Activated naive CD8-positive, alpha-beta T cell treated with anti-CD3 and anti-CD28 coated beads, Interleukin-2, amount 50 U/mL, for 16 hours (primary cell): ENCODE measurements around the gene IGFALS.
"Not testable (repeated sequence)": the region's sequence is repeated elsewhere in the genome, so short reads cannot be mapped to it uniquely, and the experiment has no call there.

Experiments
- DNase-seq: peaks from one replicate; pipeline ENCODE4 v3.0.0-alpha.2; 2020; ENCODE audit warnings: low read depth, low spot score

Gene IGFALS

DNA sequence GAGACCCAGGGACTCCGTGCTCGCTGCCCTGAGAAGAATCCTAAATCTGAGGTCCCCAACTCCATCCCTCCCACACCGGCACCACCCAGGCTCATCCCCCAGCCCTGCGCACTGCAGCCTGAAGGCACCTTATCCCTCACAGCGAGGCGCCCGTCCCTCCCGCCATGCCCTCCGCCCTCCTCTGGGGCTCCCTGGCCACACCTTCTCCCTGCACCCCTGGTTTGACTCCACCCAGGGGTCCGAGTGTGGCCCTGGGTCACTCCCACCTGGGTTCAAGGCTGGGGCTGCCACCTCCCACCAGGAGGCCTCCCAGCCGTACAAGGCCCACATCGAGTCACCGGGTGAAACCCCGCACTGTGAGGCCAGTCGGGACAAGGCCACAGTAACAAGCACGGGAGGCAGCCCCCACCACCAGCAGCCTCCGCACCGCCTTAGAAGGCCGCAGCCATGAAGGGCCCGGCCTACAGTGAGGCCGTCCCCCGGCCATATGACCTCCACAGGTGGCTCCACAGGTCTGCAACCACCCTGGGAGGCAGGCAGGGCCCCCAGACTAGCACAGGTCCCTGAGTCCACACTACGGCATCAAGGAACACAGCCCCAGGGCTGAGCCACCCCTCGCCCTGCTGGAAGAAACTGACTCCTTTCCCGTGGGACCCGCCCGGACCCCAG, 24.8 kb upstream of the IGFALS start:
- DNase-seq = no peak

DNA sequence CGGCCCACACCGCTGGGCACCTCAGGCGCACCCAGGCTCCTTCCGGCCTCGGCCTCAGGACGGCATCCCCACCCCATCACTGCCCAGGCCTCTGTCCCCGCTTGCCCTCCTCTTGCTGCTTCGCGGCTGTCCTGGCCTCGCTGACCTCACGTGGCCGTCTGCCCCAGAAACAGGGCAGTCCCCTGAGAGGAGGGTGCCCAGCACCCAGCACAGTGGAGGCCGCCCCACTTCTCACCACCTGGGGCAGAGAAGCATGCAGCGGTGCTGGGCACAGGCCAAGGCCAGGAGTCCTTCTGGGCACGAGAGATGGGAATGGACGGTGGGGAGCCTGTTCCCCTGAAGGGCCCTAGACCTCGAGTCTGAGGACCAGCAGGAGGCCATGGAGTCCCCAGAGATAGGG, 24.2 kb upstream of the IGFALS start:
- no peak for DNase-seq

DNA sequence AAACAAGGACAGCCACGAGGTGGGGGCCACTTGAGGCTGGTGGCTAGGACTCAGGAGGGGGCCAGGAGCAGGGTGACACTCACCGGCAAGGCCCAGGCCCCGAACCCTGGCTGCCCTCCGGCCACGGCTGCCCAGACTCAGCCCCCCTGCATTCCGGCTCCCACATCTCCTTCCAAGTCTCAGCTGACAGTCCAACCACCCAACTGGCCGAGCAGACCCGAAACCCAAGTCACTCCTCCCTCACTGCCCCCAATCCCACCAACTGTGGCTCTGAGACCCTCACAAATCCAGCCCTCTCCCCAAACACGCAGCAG, 23.7 kb upstream of the IGFALS start:
- DNase-seq = no peak

DNA sequence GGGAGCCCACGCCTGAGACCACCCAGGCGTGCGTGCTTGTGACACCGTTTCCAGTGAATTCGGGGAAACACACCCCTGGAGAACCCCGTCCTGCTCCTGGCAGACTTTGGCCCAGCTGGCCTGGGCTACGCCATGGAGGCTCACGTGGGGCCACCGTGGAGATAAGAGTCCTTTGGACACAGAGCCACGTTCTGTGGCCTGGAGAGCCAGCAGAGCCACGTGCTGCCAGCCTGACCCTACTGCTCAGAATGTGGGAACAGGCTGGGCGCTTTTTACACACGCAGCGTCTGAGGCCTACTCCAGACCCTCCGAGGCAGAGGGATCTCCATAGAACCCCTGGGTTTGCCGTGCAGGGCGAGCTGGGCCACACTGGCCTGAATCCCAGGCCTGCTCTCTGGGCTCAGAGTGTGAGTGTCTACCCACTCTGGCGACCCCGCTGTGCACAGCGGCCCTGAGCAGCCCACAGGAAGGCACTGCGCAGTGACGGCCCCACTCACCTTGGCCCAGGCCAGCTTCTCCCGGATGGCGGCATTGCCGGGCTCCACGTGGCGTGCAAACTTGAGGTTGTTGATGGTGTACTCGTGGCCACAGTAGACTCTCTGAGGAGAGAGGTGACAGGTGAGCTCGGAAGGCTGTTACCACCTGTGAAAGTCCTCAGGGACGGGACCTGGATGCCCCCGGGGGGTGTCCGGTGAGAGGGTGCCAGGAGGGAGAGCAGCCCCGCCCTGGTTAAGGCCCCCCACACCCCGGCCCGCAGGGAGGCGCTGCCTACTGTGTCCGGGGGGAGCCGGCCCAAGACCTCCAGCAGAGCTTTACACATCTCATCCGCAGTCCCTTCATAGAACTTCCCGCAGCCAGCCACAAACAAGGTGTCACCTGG, 23.1 kb upstream of the IGFALS start:
- DNase-seq = no peak

DNA sequence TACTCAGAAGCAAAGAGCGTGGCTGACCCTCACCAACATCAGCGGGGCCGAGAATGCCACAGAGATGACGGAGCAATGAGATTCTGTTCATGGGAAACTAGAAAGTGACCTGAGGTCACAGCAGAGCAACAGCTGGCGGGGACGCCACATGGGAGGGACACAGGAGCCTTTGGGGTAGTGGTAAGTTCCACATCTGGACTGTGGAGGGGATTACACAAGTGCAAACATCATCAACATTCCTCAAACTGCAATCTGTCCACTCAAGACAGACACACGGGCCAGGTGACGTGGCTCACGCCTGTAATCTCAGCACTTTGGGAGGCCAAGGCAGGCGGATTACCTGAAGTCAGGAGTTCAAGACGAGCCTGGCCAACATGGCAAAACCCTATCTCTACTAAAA, 22.0 kb upstream of the IGFALS start:
- DNase-seq = no peak

DNA sequence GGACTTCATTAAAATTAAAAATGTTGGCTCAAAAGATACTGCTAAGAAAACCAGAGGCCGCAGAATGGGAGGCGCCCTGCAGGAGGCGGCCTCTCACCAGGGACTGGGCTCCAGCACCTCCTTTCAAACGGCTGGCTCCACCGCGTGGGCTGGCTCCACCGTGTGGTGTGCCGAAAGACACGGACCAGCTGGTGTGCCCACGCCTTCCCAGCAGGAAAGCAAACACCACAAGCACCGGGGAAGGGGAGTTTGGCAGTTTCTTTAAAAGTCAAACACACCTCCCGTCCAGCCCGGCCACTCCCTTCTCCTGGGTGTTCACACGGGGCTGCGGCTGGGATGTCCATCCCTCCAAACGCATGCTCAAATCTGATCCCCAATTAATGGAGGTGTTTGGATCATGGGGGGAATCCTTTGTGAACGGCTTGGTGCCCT, 19.2 kb upstream of the IGFALS start:
- no peak for DNase-seq

DNA sequence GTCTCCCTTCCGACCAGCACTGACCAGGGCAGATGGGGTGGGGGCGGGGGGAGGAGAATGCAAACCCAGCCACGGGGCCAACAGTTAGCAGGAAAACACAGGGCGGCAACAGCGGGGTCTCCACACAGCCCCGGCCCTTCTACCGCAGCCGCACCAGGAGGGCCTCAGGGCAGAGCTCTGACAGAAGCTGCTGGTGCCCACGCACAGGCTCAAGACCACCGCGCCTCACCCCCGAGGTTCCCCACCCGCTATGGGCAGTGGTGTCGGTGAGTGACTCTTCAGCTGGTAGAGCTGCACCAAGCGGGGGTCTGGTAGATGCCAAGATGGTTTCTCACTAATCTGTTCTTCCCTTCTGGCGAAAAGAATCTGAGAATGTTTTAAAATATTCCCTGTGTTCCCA, 17.0 kb upstream of the IGFALS start:
- DNase-seq = no peak

DNA sequence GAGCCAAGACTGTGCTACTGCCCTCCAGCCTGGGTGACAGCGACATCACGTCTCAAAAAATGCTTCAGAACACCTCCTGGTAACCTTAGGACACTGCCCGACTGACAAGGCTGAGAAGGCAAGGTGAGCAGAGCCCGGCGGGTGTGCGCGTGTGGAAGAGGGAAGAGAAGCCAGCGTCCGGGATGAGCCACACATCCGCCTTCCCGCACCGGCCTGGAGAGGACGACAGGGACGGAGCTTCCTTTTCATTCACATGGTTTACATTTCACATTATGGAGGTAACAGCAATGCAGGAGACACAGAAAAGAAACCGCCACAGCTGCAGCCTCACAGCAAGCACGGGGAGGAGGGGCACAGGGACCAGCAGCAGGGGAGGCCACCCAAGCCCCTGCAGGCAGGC, 16.6 kb upstream of the IGFALS start:
- no peak for DNase-seq

DNA sequence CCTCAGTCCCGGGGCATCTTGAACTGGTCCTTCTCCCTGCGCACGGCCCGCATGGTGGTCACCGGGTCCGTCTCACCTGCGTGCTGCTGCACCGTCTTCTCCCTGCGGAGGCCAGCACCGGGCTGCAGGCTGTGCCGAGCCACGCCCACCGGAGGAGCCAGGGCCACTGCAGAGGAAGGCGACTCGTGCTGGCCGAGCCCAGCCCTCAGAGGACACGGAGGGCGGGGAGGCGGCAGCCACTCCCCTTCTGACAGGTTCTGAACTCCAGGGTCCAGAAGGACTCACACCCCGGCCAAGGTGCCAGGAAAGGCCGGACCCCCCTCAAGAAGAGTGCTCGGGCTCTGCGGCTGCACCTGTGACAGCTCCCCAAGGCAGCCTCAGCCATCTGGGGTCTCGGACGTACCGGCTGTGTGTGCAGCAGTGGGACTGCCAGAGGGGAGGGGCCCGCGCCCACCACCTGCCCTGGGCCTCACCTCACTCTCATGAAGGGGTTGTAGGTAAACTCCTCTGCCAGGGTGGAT, 15.8 kb upstream of the IGFALS start:
- no peak for DNase-seq

DNA sequence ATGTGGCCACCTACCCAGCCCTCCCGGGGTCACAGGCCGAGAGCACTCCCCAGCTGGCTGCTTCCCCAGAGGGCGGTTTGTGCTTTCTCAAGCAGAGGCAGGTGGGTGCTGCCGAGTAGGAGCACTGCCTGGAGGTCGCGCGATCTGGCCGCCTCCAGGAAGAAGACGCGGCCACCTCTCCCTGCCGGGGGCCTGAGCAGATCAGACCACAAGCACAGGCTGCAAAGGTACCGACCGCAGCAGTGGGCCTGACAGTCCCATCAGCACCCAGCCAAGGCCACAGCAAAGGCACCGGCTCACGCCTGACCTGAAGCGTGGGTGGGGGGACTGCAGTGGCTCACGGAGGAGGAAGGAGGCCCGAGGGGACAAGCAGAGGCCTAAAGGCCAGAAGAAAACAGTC, 15.2 kb upstream of the IGFALS start:
- no peak for DNase-seq

DNA sequence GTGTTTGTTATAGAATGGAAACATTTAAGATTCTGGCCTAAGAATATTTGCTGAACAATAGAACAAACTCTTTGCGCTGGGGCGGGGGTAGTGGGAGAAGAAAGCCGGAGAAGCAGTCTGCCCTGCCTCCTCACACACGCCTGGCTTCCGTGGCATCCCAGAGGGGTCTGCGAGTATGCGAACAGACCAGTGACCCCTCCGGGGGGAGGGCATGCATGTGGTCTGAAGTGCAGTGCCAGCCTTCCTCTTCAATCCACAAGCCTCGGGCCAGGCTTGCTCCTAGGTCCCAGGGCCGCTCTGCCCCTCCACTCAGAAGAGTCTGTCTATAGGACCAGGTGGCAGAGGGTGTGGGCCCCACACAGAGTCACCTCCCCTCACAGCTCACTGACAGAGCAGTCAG, 14.1 kb upstream of the IGFALS start:
- no peak for DNase-seq

DNA sequence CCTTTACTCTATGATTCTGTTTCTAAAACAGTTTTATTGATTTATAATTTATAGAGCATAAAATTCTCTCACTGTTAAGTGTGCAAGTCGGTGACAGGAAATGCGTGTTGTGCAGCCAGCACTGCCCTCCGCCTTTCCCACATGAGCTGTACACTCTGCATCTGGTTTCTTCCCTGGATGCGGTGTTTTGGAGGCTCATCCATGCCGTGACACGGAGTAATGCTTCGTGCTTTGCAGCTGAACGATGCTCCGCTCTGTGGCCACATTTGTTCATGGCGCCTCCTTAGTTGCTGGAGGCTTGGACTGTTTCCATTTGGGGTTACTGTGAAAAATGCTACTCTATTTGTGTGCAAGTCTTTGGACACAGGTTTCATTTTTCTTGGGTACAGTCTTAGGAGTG, 7.2 kb upstream of the IGFALS start:
- no peak for DNase-seq

DNA sequence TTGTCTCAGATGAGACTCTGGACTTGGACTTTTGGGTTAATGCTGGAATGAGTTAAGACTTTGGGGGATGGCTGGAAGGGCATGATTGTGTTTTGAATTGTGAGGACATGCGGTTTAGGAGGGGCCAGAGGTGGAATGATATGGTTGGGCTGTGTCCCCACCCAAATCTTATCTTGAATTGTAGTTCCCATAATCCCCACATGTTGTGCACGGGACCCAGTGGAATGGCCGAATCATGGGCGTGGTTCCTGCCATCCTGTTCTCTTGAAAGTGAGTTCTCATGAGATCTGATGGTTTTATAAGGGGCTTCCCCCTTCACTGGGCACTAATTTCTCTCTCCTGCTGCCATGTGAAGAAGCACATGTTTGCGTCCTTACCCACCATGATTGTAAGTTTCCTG, 5.8 kb upstream of the IGFALS start:
- DNase-seq = not testable (repeated sequence)

DNA sequence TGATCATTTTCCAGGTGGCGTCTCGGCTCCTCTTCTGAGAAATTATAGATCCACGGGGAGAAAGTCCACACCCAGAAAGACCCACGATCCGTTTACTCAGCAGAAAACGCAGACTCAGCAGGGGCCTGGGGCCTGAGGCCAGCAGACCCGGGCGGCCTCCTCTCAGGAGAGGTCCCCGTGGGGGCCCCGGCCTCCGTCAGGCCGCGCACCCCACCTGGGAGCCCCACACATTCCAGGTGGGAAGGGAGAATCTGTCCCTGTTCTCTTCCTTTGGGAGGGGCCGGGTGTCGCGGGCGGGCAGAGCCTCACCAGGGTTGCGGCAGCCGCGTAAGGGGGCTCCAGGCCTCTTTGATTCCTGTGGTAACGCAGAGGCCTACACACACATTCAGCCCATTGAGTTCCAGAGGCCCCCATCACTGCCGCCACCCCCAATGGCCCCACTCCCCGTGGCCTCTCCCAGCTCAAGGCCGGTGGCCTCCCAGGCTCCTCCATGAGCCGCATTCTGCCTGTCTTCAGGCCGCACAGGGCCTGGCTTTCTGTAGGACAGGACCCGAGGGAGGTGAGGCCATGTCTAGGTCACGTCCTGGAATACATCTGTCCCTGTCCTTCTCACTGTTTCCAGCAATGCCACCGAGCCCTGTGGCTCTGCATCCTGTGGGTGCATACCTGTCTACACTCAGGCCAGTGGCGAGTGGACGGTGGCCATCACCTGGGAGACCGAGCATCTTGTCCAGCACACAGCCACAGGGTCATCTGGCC, 1.6 kb upstream of the IGFALS start:
- DNase-seq = no peak

DNA sequence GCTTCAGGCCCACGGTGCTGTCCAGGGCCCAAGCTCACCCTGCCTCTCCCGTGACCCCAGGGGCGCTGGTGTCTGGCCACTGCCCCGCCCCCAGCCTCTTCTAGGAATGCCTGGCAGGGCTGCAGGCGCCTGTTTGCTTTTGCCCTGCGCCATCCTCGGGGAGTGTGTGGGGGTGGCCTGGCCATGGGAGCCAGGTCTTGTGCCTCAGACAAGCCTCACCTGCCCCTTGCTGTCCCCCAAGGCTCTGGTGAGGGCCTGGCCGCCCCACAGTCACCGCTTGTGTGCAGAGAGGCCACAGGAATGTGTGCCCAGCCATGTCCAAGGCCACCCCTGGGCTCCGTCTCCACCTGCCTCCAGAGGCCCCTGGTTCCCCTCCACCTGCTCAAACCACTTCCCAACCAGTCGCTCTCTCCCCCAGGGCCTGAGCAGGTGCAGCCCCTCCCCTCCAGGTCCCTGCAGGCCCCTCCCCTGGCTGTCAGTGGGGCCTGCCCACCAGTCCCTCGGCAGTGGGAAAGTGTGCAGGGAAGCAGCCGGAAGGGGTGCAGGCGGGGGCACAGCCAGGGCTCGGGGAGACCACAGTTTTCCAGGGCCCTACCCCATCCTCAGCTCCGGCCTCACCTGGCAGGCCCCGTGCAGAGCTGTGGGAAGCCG, 841 bp upstream of the IGFALS start:
- DNase-seq = no peak

DNA sequence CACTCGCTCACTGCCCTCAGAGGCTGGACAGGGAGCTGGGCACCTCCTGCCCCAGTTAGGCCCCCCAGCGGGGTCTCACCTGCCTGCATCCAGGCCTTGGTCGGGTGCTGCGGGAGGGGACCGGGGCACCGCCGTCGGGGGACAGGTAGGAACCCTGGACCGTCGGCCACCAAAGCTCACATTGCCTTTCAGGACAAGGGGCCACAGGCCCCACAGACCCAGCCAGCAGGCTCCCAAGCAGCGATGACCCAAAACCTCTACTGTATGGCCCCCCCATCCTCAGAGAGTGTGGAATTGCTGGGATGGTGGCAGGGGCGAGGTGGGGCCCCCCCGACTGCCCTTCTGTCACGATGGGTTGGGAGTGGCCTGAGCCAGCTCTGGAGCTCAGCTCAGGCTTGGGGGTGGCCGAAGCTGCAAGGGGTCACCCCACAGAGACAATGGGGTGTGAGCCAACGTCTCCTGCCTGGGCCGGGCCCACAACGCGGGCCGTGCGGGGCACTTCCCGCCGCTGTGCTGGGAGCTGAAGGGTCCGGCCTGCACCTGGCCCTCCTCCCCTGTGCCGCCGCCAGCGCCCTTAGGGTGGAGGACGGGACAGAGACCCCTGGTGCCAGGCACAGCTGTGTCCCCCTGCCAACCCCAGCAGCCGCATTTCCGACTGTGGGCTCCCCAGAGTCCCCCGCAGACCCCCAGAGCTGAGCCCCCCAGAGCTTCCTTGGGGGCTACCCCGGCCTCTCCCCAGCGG, 498 bp downstream of the IGFALS start:
- no peak for DNase-seq

DNA sequence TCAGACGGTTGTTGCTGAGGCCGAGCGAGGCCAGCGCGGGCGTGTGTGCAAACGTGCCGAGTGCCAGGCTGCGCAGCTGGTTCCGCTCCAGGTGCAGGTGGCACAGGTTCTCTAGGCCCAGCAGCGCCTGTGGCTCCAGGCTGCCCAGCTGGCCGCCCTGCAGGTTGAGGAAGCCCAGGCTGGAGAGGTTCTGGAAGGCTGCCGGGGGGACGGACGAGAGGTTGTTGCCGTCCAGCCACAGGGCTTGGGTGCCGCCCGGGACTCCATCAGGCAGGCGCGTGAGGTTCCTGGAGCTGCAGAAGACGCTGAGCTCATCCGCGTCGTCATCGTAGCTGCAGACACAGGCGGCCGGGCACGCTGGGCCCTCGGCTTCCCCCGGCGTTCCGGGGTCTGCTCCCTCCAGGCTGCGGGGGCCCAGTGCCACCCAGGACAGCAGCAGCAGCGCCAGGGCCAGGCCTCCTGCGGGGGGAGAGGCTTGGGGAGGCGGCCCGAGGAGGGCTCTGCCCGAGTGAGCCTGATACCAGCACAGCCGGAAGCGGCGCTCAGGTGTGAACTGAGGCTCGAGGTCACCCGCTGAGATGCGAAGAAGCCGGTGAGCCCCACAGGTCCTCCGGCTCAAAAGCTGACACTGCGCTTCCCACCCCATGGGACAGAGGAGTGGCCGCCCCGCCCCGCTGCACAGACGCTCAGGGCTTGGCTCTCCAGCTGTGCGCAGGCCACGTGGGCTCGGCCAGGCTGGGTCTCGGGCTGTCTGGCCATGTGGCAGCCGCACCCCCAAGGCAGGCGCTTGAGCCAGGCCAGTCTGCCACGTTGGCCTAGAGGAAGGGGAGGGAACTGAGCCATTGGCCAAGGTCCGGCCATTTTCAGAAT, 1.3 kb downstream of the IGFALS start:
- no peak for DNase-seq

DNA sequence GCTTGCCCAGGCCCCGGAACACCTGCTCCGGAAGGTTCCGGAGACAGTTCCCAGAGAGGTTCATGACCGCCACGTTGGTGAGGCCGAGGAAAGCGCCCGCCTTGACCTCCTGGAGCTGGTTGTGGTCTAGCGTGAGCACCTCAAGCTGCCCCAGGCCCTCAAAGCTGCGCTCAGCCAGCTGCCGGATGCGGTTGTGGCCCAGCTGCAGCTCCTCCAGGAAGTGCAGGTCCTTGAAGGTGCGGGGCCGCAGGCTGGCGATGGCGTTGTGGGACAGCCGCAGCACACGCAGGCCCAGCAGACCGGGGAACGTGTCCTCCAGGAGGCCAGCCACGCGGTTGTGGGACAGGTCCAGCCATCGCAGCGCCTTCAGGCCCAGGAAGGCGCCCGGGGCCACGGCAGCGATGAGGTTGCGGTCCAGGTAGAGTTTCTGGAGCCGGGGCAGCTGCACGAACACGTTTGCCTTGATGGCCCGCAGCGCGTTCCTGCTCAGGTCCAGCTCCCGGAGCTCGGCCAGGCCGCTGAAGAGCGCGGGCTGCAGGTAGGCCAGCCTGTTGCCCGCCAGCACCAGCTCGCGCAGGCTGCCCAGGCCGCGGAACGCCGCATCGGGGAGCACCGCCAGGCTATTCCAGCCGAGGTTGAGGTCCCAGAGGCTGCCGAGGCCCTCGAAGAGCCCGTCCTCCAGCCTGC, 2.1 kb downstream of the IGFALS start:
- no peak for DNase-seq

DNA sequence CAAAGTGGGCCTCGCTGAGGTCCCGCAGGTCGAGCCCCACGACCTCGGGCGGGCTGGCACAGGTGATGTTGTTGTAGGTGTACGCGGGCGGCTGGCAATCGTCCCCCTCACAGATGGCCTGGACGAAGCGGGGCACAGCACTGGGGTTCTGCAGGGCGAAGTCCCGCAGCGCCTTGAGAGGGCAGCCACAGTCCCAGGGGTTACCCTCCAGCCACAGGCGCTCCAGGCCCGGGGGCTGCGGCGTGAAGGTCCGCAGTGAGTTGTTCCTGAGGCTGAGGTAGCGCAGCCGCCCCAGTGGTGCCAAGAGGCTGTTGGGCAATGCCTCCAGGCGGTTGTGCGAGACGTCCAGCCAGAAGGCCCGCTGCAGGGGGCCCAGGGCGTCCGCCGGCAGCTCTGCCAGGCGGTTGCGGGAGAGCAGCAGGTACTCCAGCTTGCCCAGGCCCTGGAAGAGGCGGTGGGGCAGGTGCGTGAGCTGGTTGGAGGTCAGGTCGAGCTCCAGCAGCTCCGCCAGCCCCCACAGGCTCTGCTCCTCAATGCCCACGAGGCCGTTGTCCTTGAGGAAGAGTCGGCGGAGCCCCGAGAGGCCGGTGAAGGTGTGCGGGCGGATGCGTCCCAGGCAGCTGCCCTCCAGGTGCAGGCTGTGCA, 2.8 kb downstream of the IGFALS start:
- DNase-seq = no peak
